OCI-LY7 (cell line): ENCODE results near the gene SEMA3F.

Source experiments
- EZH2phosphoT487 ChIP-seq: fragments of 200-600 bp; sonication (generic); IDR thresholded peaks from 2 replicates; pipeline ENCODE4 v1.6.1; 2018; ENCODE audit warnings: low read depth, borderline replicate concordance, mild to moderate bottlenecking, mixed run types, antibody characterized with exemption, low read length, moderate library complexity, mixed read lengths
- TF ChIP-seq, protein P1 (sequence below): fragments of 200-600 bp; sonication (generic); conservative IDR thresholded peaks from 2 replicates; pipeline ENCODE4 v1.5.1; 2014; ENCODE audit warnings: mild to moderate bottlenecking, antibody characterized with exemption, low read length, moderate library complexity, mixed read lengths

DNA sequence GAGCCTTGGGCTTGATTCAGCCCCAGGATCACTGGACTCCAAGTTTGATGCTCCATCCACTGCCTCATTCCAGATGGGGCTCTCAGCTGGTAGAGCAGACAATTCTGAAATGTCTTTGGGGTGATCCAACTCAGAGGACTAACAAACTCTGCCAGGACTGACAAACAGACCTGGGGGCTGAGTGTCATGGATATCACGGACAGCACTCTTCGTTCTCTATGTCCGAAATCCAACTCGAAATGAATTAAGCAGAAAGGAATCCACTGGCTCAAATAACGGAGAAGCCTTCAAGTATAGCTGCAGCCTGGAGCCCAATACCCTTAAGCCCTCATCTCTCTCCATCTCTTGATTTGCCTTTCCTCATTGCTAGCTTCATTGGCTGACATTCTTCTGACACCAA is 64.2 kb downstream of the SEMA3F start:
- TF ChIP-seq, protein P1, sequence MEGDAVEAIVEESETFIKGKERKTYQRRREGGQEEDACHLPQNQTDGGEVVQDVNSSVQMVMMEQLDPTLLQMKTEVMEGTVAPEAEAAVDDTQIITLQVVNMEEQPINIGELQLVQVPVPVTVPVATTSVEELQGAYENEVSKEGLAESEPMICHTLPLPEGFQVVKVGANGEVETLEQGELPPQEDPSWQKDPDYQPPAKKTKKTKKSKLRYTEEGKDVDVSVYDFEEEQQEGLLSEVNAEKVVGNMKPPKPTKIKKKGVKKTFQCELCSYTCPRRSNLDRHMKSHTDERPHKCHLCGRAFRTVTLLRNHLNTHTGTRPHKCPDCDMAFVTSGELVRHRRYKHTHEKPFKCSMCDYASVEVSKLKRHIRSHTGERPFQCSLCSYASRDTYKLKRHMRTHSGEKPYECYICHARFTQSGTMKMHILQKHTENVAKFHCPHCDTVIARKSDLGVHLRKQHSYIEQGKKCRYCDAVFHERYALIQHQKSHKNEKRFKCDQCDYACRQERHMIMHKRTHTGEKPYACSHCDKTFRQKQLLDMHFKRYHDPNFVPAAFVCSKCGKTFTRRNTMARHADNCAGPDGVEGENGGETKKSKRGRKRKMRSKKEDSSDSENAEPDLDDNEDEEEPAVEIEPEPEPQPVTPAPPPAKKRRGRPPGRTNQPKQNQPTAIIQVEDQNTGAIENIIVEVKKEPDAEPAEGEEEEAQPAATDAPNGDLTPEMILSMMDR: no peak
- no peak for TF ChIP-seq EZH2phosphoT487
